Right lobe of liver (tissue), 6 donors: ENCODE results near the gene DOK1. TPM values are rescaled to one million over a fixed set of nuclear protein-coding genes. Genes with fewer than 3 reads are reported as not detected.

ENCODE experiments used
- ATAC-seq, 4 donors: fragments of 200-7000 bp; cut with Tn5 transposase; one replicate each; pipeline ENCODE4 v1.9.1; 2020; ENCODE audit warnings: mild to moderate bottlenecking in 4 of 4, moderate library complexity in 4 of 4
- DNase-seq, 3 donors: peaks; one replicate each; pipeline ENCODE4 v3.0.0-alpha.2; 2020
- H3K27ac ChIP-seq, 3 donors: fragments of 200-600 bp; one replicate each; pipeline ENCODE4 v1.8.0; 2022
- H3K27me3 ChIP-seq, 2 donors: fragments of 200-600 bp; one replicate each; pipeline ENCODE4 v1.8.0; 2022
- H3K36me3 ChIP-seq, 4 donors: fragments of 200-600 bp; sonication (generic) in 1 of 4; one replicate each; pipeline versions ENCODE4 v1.5.1 to v1.8.0; 2017 to 2022; ENCODE audit warnings: control low read depth in 1 of 4
- H3K4me1 ChIP-seq, 4 donors: fragments of 200-600 bp; sonication (generic) in 1 of 4; one replicate each; pipeline versions ENCODE4 v1.5.1 to v1.8.0; 2017 to 2022; ENCODE audit warnings: control low read depth in 1 of 4
- H3K4me3 ChIP-seq, 3 donors: fragments of 200-600 bp; one replicate each; pipeline ENCODE4 v1.8.0; 2022
- H3K9me3 ChIP-seq, 4 donors: fragments of 200-600 bp; sonication (generic) in 1 of 4; one replicate each; pipeline versions ENCODE4 v1.5.1 to v1.8.0; 2017 to 2022; ENCODE audit warnings: control low read depth in 1 of 4
- POLR2A ChIP-seq: fragments of 450-650 bp; IDR thresholded peaks from one replicate; pipeline ENCODE4 v1.6.1; 2017; ENCODE audit warnings: antibody characterized with exemption, mild to moderate bottlenecking
- WGBS: methylation state at CpG from one replicate; pipeline ENCODE4 v1.1.6; 2018; ENCODE audit warnings: low coverage, low lambda C conversion rate; ENCODE audit not compliant: insufficient coverage; ENCODE audit errors: missing lambda C conversion rate; 5-methylcytosine and 5-hydroxymethylcytosine counted together
- intact Hi-C, 2 donors: fragments of 100-400 bp; cut with DNase I; formaldehyde crosslinking; loops; one replicate each; pipeline versions ENCODE4 v1.11.2 to v1.14.1; 2022
- total RNA-seq, 6 experiments: library from RNA; depleted of rRNA in 2 of 6; stranded (reverse); fragments of >200 nt in 2 of 6; fragmentation: NEBNext Ultra II Directional in 3 of 6; extraction: Animal tissue kit (Norgen Biotek cat#: 25700) in 3 of 6; gene quantifications; one replicate each; pipeline versions ENCODE4 v1.1.0 to v1.2.4, GENCODE V29; 2016 to 2023
- TF ChIP-seq, protein P1 (sequence below), 4 donors: fragments of 200-600 bp in 3 of 4; fragments of 450-650 bp in 1 of 4; IDR thresholded peaks; one replicate each; pipeline versions ENCODE4 v1.5.1 to v1.8.0; 2016 to 2022; ENCODE audit warnings: antibody characterized with exemption in 4 of 4, mild to moderate bottlenecking in 2 of 4
- donor health status: DM: no; HTN: yes; CAD: no.
- donor health status: DM: no; HTN: no; CAD: no.
- donor health status: DM: no; HTN: no; CAD: no.
- donor health status: DM: no; HTN: yes; CAD: no.
- donor health status: DM: no; HTN: yes; CAD: no.

The DOK1 gene
- total RNA-seq, 6 experiments from 2014 or later: 1.9 to 3.7 (median 3.2) TPM

DNA sequence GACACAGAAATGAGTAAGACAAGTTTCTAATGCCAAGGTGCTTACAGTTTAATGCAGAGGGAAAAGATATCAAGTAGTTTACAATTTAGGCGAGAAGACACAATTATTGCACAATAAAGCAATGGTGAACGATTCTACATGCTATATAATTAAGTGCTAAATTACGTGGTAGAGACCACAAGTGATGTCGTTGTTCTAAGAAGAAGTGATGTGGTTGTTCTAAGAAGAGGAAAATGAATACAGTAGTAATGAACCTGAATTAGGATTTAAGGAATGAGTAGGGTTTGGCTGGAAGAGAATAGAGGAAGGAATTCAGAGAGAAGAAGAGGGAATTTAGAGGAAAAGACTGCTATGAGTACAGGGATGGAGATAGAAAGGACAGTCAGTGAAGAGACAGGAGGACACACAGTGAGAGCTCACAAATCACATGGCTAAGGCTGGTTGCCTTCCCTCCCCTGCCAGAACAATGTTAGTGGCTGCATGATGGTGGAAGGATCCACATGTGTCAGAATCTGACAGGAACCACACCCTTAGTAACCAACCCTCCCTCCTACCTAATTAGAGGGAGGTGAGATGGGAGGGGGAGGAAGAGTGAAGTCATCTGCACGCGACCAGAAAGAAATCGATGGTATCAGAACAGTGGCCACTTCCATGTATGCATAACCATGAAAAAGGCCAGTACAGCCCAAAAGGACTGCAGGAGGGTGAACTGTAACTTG is 48.9 kb downstream of the DOK1 start:
- H3K27ac ChIP-seq: no peak overlapping the region
- H3K4me1 ChIP-seq: no peaks in the 10 kb centered on the region
- H3K9me3 ChIP-seq: no peaks in the 10 kb centered on the region
- WGBS: 41% methylated on average over 7 of the region's 7 CpGs
- intact Hi-C loops: no loop called here
- no peak for ATAC-seq
- H3K4me3 ChIP-seq: no peak overlapping the region
- H3K27me3 ChIP-seq: no peaks in the 10 kb centered on the region
- TF ChIP-seq POLR2A: no peak
- TF ChIP-seq, protein P1, sequence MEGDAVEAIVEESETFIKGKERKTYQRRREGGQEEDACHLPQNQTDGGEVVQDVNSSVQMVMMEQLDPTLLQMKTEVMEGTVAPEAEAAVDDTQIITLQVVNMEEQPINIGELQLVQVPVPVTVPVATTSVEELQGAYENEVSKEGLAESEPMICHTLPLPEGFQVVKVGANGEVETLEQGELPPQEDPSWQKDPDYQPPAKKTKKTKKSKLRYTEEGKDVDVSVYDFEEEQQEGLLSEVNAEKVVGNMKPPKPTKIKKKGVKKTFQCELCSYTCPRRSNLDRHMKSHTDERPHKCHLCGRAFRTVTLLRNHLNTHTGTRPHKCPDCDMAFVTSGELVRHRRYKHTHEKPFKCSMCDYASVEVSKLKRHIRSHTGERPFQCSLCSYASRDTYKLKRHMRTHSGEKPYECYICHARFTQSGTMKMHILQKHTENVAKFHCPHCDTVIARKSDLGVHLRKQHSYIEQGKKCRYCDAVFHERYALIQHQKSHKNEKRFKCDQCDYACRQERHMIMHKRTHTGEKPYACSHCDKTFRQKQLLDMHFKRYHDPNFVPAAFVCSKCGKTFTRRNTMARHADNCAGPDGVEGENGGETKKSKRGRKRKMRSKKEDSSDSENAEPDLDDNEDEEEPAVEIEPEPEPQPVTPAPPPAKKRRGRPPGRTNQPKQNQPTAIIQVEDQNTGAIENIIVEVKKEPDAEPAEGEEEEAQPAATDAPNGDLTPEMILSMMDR (IDR thresholded peaks at IDR 0.05): no peak
- no peaks in the 10 kb centered on the region for H3K36me3 ChIP-seq
- DNase-seq: no peak

DNA sequence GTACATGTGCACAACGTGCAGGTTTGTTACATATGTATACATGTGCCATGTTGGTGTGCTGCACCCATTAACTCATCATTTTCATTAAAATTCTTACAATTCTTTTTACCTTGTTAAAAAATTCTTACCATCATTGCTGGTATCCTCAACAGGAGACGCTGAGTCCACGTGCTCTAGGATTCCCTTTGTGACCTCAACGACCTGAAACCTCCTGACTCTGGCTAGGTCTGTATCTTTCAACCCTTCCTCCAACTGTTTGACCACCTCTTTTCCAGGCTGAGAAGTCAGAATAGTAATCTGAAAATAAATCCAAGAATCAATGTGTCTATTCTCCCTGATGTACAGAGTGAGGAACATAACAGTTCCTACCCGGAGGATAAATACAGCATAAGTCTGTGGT is 52.4 kb downstream of the DOK1 start:
- Histone ChIP-seq H3K27ac (no peak overlapping the region), H3K4me3 (no peak overlapping the region), H3K9me3 (no peaks in the 10 kb centered on the region), H3K4me1 (no peaks in the 10 kb centered on the region), H3K36me3 (no peaks in the 10 kb centered on the region), H3K27me3 (no peaks in the 10 kb centered on the region)
- WGBS: 42% methylated on average over 5 of the region's 5 CpGs
- TF ChIP-seq POLR2A: no peak
- DNase-seq (no peak), ATAC-seq (no peak)
- intact Hi-C loops: no loop called here

Other genes starting within 250 kb of the DOK1 start
- 1 to 10 TPM in 2 of 6 experiments, under 1 TPM in 4; 0.12 to 1.2 (median 0.68) TPM for gene SLC4A5, start 211.3 kb upstream of the DOK1 start, total RNA-seq
- 10 to 100 TPM; 33.7 to 47.9 (median 37.3) TPM for gene DCTN1, start 174.4 kb upstream of the DOK1 start, total RNA-seq
- gene C2orf81, start 133.1 kb upstream of the DOK1 start, total RNA-seq: under 1 TPM in 5 of 6 experiments, not detected in 1; 0.18 to 0.56 (median 0.31) TPM
- gene WDR54, start 133.0 kb upstream of the DOK1 start, total RNA-seq: 1 to 10 TPM; 1.6 to 5.3 (median 2.2) TPM
- gene RTKN, start 112.8 kb upstream of the DOK1 start, total RNA-seq: 100 to 1,000 TPM in 2 of 6 experiments, 10 to 100 TPM in 4; 61.5 to 103 (median 83.0) TPM
- 10 to 100 TPM in 5 of 6 experiments, 1 to 10 TPM in 1; 3.4 to 20.3 (median 18.8) TPM for gene INO80B, start 99.6 kb upstream of the DOK1 start, total RNA-seq
- 10 to 100 TPM; 29.6 to 37.6 (median 32.2) TPM for gene WBP1, start 96.3 kb upstream of the DOK1 start, total RNA-seq
- gene MOGS, start 89.3 kb upstream of the DOK1 start, total RNA-seq: 10 to 100 TPM; 41.0 to 45.2 (median 43.6) TPM
- gene MRPL53, start 82.0 kb upstream of the DOK1 start, total RNA-seq: 10 to 100 TPM; 10.7 to 51.9 (median 42.6) TPM
- gene CCDC142, start 71.7 kb upstream of the DOK1 start, total RNA-seq: 10 to 100 TPM in 3 of 6 experiments, 1 to 10 TPM in 3; 5.9 to 15.4 (median 11.2) TPM
- gene TTC31, start 71.6 kb upstream of the DOK1 start, total RNA-seq: 10 to 100 TPM; 14.5 to 31.5 (median 26.7) TPM
- gene LBX2, start 55.1 kb upstream of the DOK1 start, total RNA-seq: 1 to 10 TPM; 1.4 to 8.4 (median 5.8) TPM
- gene PCGF1, start 47.0 kb upstream of the DOK1 start, total RNA-seq: 10 to 100 TPM in 5 of 6 experiments, 1 to 10 TPM in 1; 9.6 to 17.5 (median 13.3) TPM
- not detected for gene TLX2, start 40.3 kb upstream of the DOK1 start, total RNA-seq
- not detected for gene DQX1, start 28.5 kb upstream of the DOK1 start, total RNA-seq
- 100 to 1,000 TPM in 1 of 6 experiments, 10 to 100 TPM in 5; 64.6 to 109 (median 80.4) TPM for gene AUP1, start 25.0 kb upstream of the DOK1 start, total RNA-seq
- 10 to 100 TPM; 12.3 to 20.3 (median 15.2) TPM for gene HTRA2, start 24.8 kb upstream of the DOK1 start, total RNA-seq
- 1 to 10 TPM in 5 of 6 experiments, under 1 TPM in 1; 0.92 to 3.3 (median 1.8) TPM for gene LOXL3, start 778 bp upstream of the DOK1 start, total RNA-seq
- gene M1AP, start 93.6 kb downstream of the DOK1 start, total RNA-seq: not detected
- gene SEMA4F, start 99.5 kb downstream of the DOK1 start, total RNA-seq: 1 to 10 TPM; 1.1 to 2.3 (median 1.6) TPM